RWPE2 (cell line): Measurements from ENCODE around the gene SMYD3.

Experiments used
- ATAC-seq: fragments of 200-7000 bp; cut with Tn5 transposase; 3 replicates; pipeline ENCODE4 v1.9.1; 2021; ENCODE audit warnings: low read depth
- DNase-seq: peaks from one replicate; pipeline ENCODE4 v3.0.0-alpha.2; 2020; ENCODE audit warnings: low spot score
- H3K27ac ChIP-seq: fragments of 450-650 bp; 2 replicates; pipeline ENCODE4 v1.5.1; 2017; ENCODE audit warnings: mild to moderate bottlenecking; ENCODE audit not compliant: poor library complexity, severe bottlenecking
- H3K27me3 ChIP-seq: fragments of 250-450 bp; sonication (Bioruptor Pico); 2 replicates; pipeline ENCODE4 v1.5.1; 2021; ENCODE audit warnings: mild to moderate bottlenecking, moderate library complexity; ENCODE audit not compliant: insufficient read depth, poor library complexity, severe bottlenecking
- H3K36me3 ChIP-seq: fragments of 250-450 bp; sonication (Bioruptor Pico); 2 replicates; pipeline ENCODE4 v1.5.1; 2020; ENCODE audit warnings: low read depth, mild to moderate bottlenecking, moderate library complexity
- H3K4me1 ChIP-seq: fragments of 250-450 bp; sonication (Bioruptor Pico); 2 replicates; pipeline ENCODE4 v1.5.1; 2021; ENCODE audit warnings: mild to moderate bottlenecking, moderate library complexity; ENCODE audit not compliant: insufficient read depth, poor library complexity, severe bottlenecking
- H3K4me3 ChIP-seq: fragments of 250-450 bp; sonication (Bioruptor Pico); 2 replicates; pipeline ENCODE4 v1.5.1; 2021; ENCODE audit warnings: mild to moderate bottlenecking, moderate library complexity; ENCODE audit not compliant: severe bottlenecking
- H3K9me3 ChIP-seq: fragments of 250-450 bp; sonication (Bioruptor Pico); 2 replicates; pipeline ENCODE4 v1.5.1; 2021; ENCODE audit warnings: mild to moderate bottlenecking, moderate library complexity; ENCODE audit not compliant: severe bottlenecking
- CTCF ChIP-seq: fragments of 450-650 bp; IDR thresholded peaks from one replicate; pipeline ENCODE4 v1.5.1; 2017; ENCODE audit warnings: mild to moderate bottlenecking, moderate library complexity; ENCODE audit not compliant: poor library complexity, severe bottlenecking

SMYD3 gene

GRCh38 chr1:246311461-246311860, 195.6 kb downstream of the SMYD3 start:
- no peak overlapping the region for H3K27ac ChIP-seq

DNA sequence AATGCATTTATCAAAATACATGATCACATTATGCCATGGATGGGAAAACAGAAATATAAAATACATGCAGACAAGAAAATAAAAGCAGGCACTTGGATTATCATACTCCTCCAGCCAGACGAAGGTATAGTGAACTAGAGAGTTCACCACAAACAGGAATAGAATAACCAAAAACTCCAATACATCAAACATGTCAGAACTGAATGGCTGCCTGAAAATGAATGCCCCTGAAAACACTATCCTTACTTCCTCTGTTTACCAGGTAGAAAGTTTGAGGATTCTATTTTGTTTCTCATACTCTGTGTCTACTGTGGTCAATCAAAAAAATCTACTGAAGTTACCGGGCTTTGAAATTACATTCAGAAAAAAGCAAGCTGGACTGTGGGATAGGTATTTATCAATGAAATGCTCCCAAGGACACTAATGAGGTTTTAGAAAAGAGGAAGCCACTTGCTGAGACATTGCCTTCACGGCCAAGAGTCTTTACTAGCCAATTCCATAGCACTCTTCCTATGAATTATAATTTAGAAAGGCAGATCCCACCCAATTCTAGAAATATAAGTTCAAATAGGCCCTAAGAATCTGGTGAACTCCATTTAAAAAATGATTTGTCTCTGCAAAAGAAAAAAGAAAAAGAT, 197.7 kb downstream of the SMYD3 start:
- ATAC-seq = no peak
- no peak overlapping the region for H3K4me3 ChIP-seq
- H3K27ac ChIP-seq = no peak overlapping the region
- no peaks in the 10 kb centered on the region for H3K4me1 ChIP-seq
- H3K9me3 ChIP-seq = no peaks in the 10 kb centered on the region
- H3K36me3 ChIP-seq = no peaks in the 10 kb centered on the region
- no peaks in the 10 kb centered on the region for H3K27me3 ChIP-seq
- no peak for TF ChIP-seq CTCF
- no peak for DNase-seq

More at GRCh38 chr1:246311461-246311860, 195.6 kb downstream of the SMYD3 start:
- DNase-seq (no peak), ATAC-seq (no peak)
- H3K27me3 ChIP-seq = no peaks in the 10 kb centered on the region
- H3K9me3 ChIP-seq = no peaks in the 10 kb centered on the region
- no peaks in the 10 kb centered on the region for H3K4me1 ChIP-seq
- no peaks in the 10 kb centered on the region for H3K36me3 ChIP-seq
- TF ChIP-seq CTCF = no peak
- H3K4me3 ChIP-seq = no peak overlapping the region

- no peak for ATAC-seq
Observed at GRCh38 chr1:246308533-246309075, 198.5 kb downstream of the SMYD3 start.

DNA sequence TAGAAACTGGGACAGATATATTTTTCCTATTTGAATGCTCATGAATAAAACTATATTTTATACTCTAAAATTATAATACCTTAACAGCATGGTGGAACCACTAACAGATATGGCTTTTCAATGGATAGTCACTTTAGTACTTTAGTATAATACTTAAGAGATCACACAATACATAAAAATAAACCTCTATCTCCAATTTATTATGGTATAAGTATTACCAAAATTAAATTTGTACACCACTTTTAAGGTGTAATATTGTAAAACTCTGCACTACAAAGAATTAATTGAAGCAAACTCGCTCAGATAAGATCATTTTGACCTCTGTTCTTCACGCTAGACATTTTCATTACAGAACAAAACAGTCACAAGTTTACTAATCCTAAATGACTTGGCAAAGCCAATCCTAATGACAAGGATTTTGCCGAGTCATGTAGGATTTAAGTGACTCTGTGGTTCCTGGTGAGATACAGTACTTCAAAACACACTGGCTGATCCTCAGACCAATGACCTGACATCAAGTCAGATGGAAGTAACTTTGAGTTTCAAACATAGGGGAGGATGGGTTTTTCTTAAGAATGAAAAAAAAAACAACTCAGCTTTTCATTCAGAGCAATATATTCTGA, 200.6 kb downstream of the SMYD3 start:
- no peak overlapping the region for H3K4me3 ChIP-seq
- DNase-seq (no peak), ATAC-seq (no peak)
- no peak overlapping the region for H3K27ac ChIP-seq
- H3K4me1 ChIP-seq = no peaks in the 10 kb centered on the region
- no peak for TF ChIP-seq CTCF
- no peaks in the 10 kb centered on the region for H3K27me3 ChIP-seq
- no peaks in the 10 kb centered on the region for H3K9me3 ChIP-seq
- no peaks in the 10 kb centered on the region for H3K36me3 ChIP-seq

More at GRCh38 chr1:246308533-246309075, 198.5 kb downstream of the SMYD3 start:
- no peaks in the 10 kb centered on the region for H3K36me3 ChIP-seq
- H3K9me3 ChIP-seq = no peaks in the 10 kb centered on the region
- no peaks in the 10 kb centered on the region for H3K4me1 ChIP-seq
- no peak overlapping the region for H3K4me3 ChIP-seq
- DNase-seq = no peak
- no peak for TF ChIP-seq CTCF
- no peak overlapping the region for H3K27ac ChIP-seq
- H3K27me3 ChIP-seq = no peaks in the 10 kb centered on the region
